Measurements from ENCODE around the gene TLCD3A.
"Not testable (repeated sequence)": the region's sequence is repeated elsewhere in the genome, so short reads cannot be mapped to it uniquely, and the experiment has no call there.

TLCD3A gene

GRCh38 chr17:746783-747629, 14.6 kb downstream of the TLCD3A start:
- H3K27ac ChIP-seq (ENCODE audit: insufficient read depth, low read length, poor library complexity, severe bottlenecking), result no peak overlapping the region

GRCh38 chr17:748604-749003, 16.2 kb downstream of the TLCD3A start:
- not testable (repeated sequence) for H3K27ac ChIP-seq (ENCODE audit: insufficient read depth, low read length, poor library complexity, severe bottlenecking); H3K9me3 ChIP-seq (ENCODE audit: control insufficient read depth, low read length); H3K4me3 ChIP-seq (ENCODE audit: insufficient read depth, low read depth, low read length, poor library complexity, severe bottlenecking); DNase-seq; H3K27me3 ChIP-seq (replicated peaks; ENCODE audit: control insufficient read depth, insufficient read depth, low read length, poor library complexity, severe bottlenecking)
- Histone ChIP-seq H3K36me3 (ENCODE audit: control insufficient read depth, insufficient read depth, low read length) (peaks cover 37% of the 10 kb centered on the region), H3K4me1 (ENCODE audit: control insufficient read depth, insufficient read depth, low read length, poor library complexity, severe bottlenecking) (peaks cover 19% of the 10 kb centered on the region)

More at GRCh38 chr17:746783-747629, 14.6 kb downstream of the TLCD3A start:
- Histone ChIP-seq H3K9me3 (ENCODE audit: control insufficient read depth, low read length) (no peaks in the 10 kb centered on the region), H3K36me3 (ENCODE audit: control insufficient read depth, insufficient read depth, low read length) (peaks cover 41% of the 10 kb centered on the region), H3K27me3 (replicated peaks; ENCODE audit: control insufficient read depth, insufficient read depth, low read length, poor library complexity, severe bottlenecking) (no peaks in the 10 kb centered on the region), H3K4me1 (ENCODE audit: control insufficient read depth, insufficient read depth, low read length, poor library complexity, severe bottlenecking) (peaks cover 15% of the 10 kb centered on the region), H3K4me3 (ENCODE audit: insufficient read depth, low read depth, low read length, poor library complexity, severe bottlenecking) (no peak overlapping the region)
- DNase-seq, result no peak

GRCh38 chr17:749359-749758, 17.0 kb downstream of the TLCD3A start:
- H3K27me3 ChIP-seq (replicated peaks; ENCODE audit: control insufficient read depth, insufficient read depth, low read length, poor library complexity, severe bottlenecking); H3K4me3 ChIP-seq (ENCODE audit: insufficient read depth, low read depth, low read length, poor library complexity, severe bottlenecking); H3K27ac ChIP-seq (ENCODE audit: insufficient read depth, low read length, poor library complexity, severe bottlenecking); H3K9me3 ChIP-seq (ENCODE audit: control insufficient read depth, low read length); DNase-seq: not testable (repeated sequence)
- peaks cover 32% of the 10 kb centered on the region for H3K36me3 ChIP-seq (ENCODE audit: control insufficient read depth, insufficient read depth, low read length)
- peaks cover 19% of the 10 kb centered on the region for H3K4me1 ChIP-seq (ENCODE audit: control insufficient read depth, insufficient read depth, low read length, poor library complexity, severe bottlenecking)

- Histone ChIP-seq H3K4me3 (ENCODE audit: insufficient read depth, low read depth, low read length, poor library complexity, severe bottlenecking) (no peak overlapping the region), H3K36me3 (ENCODE audit: control insufficient read depth, insufficient read depth, low read length) (peaks cover 21% of the 10 kb centered on the region)
These were observed 18.1 kb downstream of the TLCD3A start for GRCh38 chr17:750431-751037.

GRCh38 chr17:751269-752001, 19.0 kb downstream of the TLCD3A start:
- peak overlapping the region; percentile 91 for H3K4me3 ChIP-seq (ENCODE audit: insufficient read depth, low read depth, low read length, poor library complexity, severe bottlenecking)
- H3K27ac ChIP-seq (ENCODE audit: insufficient read depth, low read length, poor library complexity, severe bottlenecking), result peak overlapping the region; percentile 75
- no peaks in the 10 kb centered on the region for H3K9me3 ChIP-seq (ENCODE audit: control insufficient read depth, low read length)
- peaks cover 19% of the 10 kb centered on the region for H3K4me1 ChIP-seq (ENCODE audit: control insufficient read depth, insufficient read depth, low read length, poor library complexity, severe bottlenecking)
- no peaks in the 10 kb centered on the region for H3K27me3 ChIP-seq (replicated peaks; ENCODE audit: control insufficient read depth, insufficient read depth, low read length, poor library complexity, severe bottlenecking)
- H3K36me3 ChIP-seq (ENCODE audit: control insufficient read depth, insufficient read depth, low read length), result peaks cover 13% of the 10 kb centered on the region
- peak in 2 of 3 donors; percentile 30 to 34 for DNase-seq

More at GRCh38 chr17:750431-751037, 18.1 kb downstream of the TLCD3A start:
- H3K9me3 ChIP-seq (ENCODE audit: control insufficient read depth, low read length), result no peaks in the 10 kb centered on the region
- no peak for DNase-seq
- no peaks in the 10 kb centered on the region for H3K27me3 ChIP-seq (replicated peaks; ENCODE audit: control insufficient read depth, insufficient read depth, low read length, poor library complexity, severe bottlenecking)
- peaks cover 19% of the 10 kb centered on the region for H3K4me1 ChIP-seq (ENCODE audit: control insufficient read depth, insufficient read depth, low read length, poor library complexity, severe bottlenecking)
- H3K27ac ChIP-seq (ENCODE audit: insufficient read depth, low read length, poor library complexity, severe bottlenecking), result no peak overlapping the region

- peaks cover 7% of the 10 kb centered on the region for H3K36me3 ChIP-seq (ENCODE audit: control insufficient read depth, insufficient read depth, low read length)
- peak within 1 kb of the TSS; percentile 75 for H3K27ac ChIP-seq (ENCODE audit: insufficient read depth, low read length, poor library complexity, severe bottlenecking)
- H3K4me3 ChIP-seq (ENCODE audit: insufficient read depth, low read depth, low read length, poor library complexity, severe bottlenecking), result peak within 1 kb of the TSS; percentile 91
- peaks cover 19% of the 10 kb centered on the region for H3K4me1 ChIP-seq (ENCODE audit: control insufficient read depth, insufficient read depth, low read length, poor library complexity, severe bottlenecking)
- H3K9me3 ChIP-seq (ENCODE audit: control insufficient read depth, low read length), result no peaks in the 10 kb centered on the region
- no peaks in the 10 kb centered on the region for H3K27me3 ChIP-seq (replicated peaks; ENCODE audit: control insufficient read depth, insufficient read depth, low read length, poor library complexity, severe bottlenecking)
- peak; percentile 92 to 94 (median 93) for DNase-seq
These were observed 19.7 kb downstream of the TLCD3A start, which contains the start of gene GEMIN4 for GRCh38 chr17:752002-752619. GEMIN4 (minus strand) TSS chr17:752264; CDS start chr17:752142, 122 bp downstream.

GRCh38 chr17:752620-753219, 20.3 kb downstream of the TLCD3A start:
- H3K27ac ChIP-seq (ENCODE audit: insufficient read depth, low read length, poor library complexity, severe bottlenecking), result peak overlapping the region; percentile 75
- no peak for DNase-seq
- peak overlapping the region; percentile 91 for H3K4me3 ChIP-seq (ENCODE audit: insufficient read depth, low read depth, low read length, poor library complexity, severe bottlenecking)

GRCh38 chr17:753418-753817, 21.0 kb downstream of the TLCD3A start:
- no peaks in the 10 kb centered on the region for H3K27me3 ChIP-seq (replicated peaks; ENCODE audit: control insufficient read depth, insufficient read depth, low read length, poor library complexity, severe bottlenecking)
- H3K9me3 ChIP-seq (ENCODE audit: control insufficient read depth, low read length), result no peaks in the 10 kb centered on the region
- H3K36me3 ChIP-seq (ENCODE audit: control insufficient read depth, insufficient read depth, low read length), result no peaks in the 10 kb centered on the region
- peaks cover 19% of the 10 kb centered on the region for H3K4me1 ChIP-seq (ENCODE audit: control insufficient read depth, insufficient read depth, low read length, poor library complexity, severe bottlenecking)
- no peak for DNase-seq
- no peak overlapping the region for H3K27ac ChIP-seq (ENCODE audit: insufficient read depth, low read length, poor library complexity, severe bottlenecking)
- H3K4me3 ChIP-seq (ENCODE audit: insufficient read depth, low read depth, low read length, poor library complexity, severe bottlenecking), result no peak overlapping the region

More at GRCh38 chr17:752620-753219, 20.3 kb downstream of the TLCD3A start:
- Histone ChIP-seq H3K27me3 (replicated peaks; ENCODE audit: control insufficient read depth, insufficient read depth, low read length, poor library complexity, severe bottlenecking) (no peaks in the 10 kb centered on the region), H3K9me3 (ENCODE audit: control insufficient read depth, low read length) (no peaks in the 10 kb centered on the region), H3K4me1 (ENCODE audit: control insufficient read depth, insufficient read depth, low read length, poor library complexity, severe bottlenecking) (peaks cover 19% of the 10 kb centered on the region), H3K36me3 (ENCODE audit: control insufficient read depth, insufficient read depth, low read length) (peaks cover under 1% of the 10 kb centered on the region)

GRCh38 chr17:755319-755961, 23.0 kb downstream of the TLCD3A start:
- H3K9me3 ChIP-seq (ENCODE audit: control insufficient read depth, low read length); H3K36me3 ChIP-seq (ENCODE audit: control insufficient read depth, insufficient read depth, low read length); DNase-seq; H3K4me3 ChIP-seq (ENCODE audit: insufficient read depth, low read depth, low read length, poor library complexity, severe bottlenecking); H3K27me3 ChIP-seq (replicated peaks; ENCODE audit: control insufficient read depth, insufficient read depth, low read length, poor library complexity, severe bottlenecking); H3K27ac ChIP-seq (ENCODE audit: insufficient read depth, low read length, poor library complexity, severe bottlenecking): not testable (repeated sequence)
- peaks cover 15% of the 10 kb centered on the region for H3K4me1 ChIP-seq (ENCODE audit: control insufficient read depth, insufficient read depth, low read length, poor library complexity, severe bottlenecking)
